ENCODE measurements around the gene CEP20.

The CEP20 gene

GRCh38 chr16:15885560-15886001 lies 2.8 kb downstream of the CEP20 start:
- Mint-ChIP-seq H3K36me3 (ENCODE audit: low read depth) (peaks cover 34% of the 10 kb centered on the region), H3K27me3 (no peaks in the 10 kb centered on the region), H3K9me3 (no peaks in the 10 kb centered on the region), H3K4me1 (ENCODE audit: low read depth) (peaks cover 22% of the 10 kb centered on the region), H3K27ac (peak overlapping the region; percentile 28), H3K4me3 (no peak overlapping the region)
- intact Hi-C loops (cut with micrococcal nuclease): loop anchor here (5.0 to 10.0 kb wide), 2 partner anchors 67 to 139 kb away; no protein-coding TSS in a partner anchor

- H3K27me3 Mint-ChIP-seq: no peaks in the 10 kb centered on the region
- no peak overlapping the region for H3K27ac Mint-ChIP-seq
- peaks cover 24% of the 10 kb centered on the region for H3K4me1 Mint-ChIP-seq (ENCODE audit: low read depth)
- intact Hi-C loops (cut with micrococcal nuclease): loop anchor here (10.0 kb wide), 1 partner anchor 142 kb away; no protein-coding TSS in a partner anchor
- no peak overlapping the region for H3K4me3 Mint-ChIP-seq
- peaks cover 45% of the 10 kb centered on the region for H3K36me3 Mint-ChIP-seq (ENCODE audit: low read depth)
- H3K9me3 Mint-ChIP-seq: no peaks in the 10 kb centered on the region
Observed at GRCh38 chr16:15882563-15882962, 5.8 kb downstream of the CEP20 start.

DNA sequence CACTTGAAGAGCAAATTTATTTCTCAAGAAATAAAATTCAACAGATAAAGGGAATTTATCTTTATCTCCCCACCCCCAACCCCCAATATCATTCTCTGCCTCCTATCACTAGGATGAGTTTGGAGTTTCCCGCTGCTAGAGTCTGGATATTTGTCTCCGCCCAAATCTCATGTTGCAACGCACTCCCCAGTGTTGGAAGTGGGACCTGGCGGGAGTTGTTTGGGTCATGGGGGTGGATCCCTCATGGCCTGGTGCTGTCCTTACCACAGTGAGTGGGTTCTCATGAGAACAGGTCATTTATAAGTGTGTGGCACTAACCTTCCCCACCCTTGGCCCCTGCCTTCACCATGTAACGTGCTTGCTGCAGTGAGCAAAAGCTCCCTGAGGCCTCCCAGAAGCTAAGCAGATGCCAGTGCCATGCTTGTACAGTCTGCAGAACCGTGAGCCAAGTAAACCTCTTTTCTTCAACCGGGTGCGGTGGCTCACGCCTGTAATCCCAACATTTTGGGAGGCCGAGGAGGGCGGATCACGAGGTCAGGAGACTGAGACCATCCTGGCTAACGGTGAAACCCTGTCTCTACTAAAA lies 6.5 kb downstream of the CEP20 start:
- no peaks in the 10 kb centered on the region for H3K9me3 Mint-ChIP-seq
- peaks cover 51% of the 10 kb centered on the region for H3K36me3 Mint-ChIP-seq (ENCODE audit: low read depth)
- no peak overlapping the region for H3K4me3 Mint-ChIP-seq
- H3K4me1 Mint-ChIP-seq (ENCODE audit: low read depth): peaks cover 18% of the 10 kb centered on the region
- intact Hi-C loops (cut with micrococcal nuclease): loop anchor here (10.0 kb wide), 1 partner anchor 143 kb away; no protein-coding TSS in a partner anchor
- no peak overlapping the region for H3K27ac Mint-ChIP-seq
- H3K27me3 Mint-ChIP-seq: no peaks in the 10 kb centered on the region

GRCh38 chr16:15880434-15881308 lies 7.7 kb downstream of the CEP20 start:
- intact Hi-C loops (cut with micrococcal nuclease): loop anchor here (10.0 kb wide), 1 partner anchor 144 kb away; no protein-coding TSS in a partner anchor
- H3K4me1 Mint-ChIP-seq (ENCODE audit: low read depth): peaks cover 8% of the 10 kb centered on the region
- H3K27ac Mint-ChIP-seq: no peak overlapping the region
- no peaks in the 10 kb centered on the region for H3K27me3 Mint-ChIP-seq
- no peak overlapping the region for H3K4me3 Mint-ChIP-seq
- peaks cover 58% of the 10 kb centered on the region for H3K36me3 Mint-ChIP-seq (ENCODE audit: low read depth)
- H3K9me3 Mint-ChIP-seq: no peaks in the 10 kb centered on the region

- intact Hi-C loops (cut with micrococcal nuclease): loop anchor here (5.0 kb wide), 1 partner anchor 248 kb away; no protein-coding TSS in a partner anchor
- Mint-ChIP-seq H3K4me3 (no peak overlapping the region), H3K9me3 (no peaks in the 10 kb centered on the region), H3K27me3 (no peaks in the 10 kb centered on the region), H3K27ac (no peak overlapping the region), H3K4me1 (ENCODE audit: low read depth) (peaks cover 11% of the 10 kb centered on the region), H3K36me3 (ENCODE audit: low read depth) (peaks cover 66% of the 10 kb centered on the region)
Observed at GRCh38 chr16:15879255-15879811, 9.1 kb downstream of the CEP20 start.

GRCh38 chr16:15876503-15876902 lies 11.9 kb downstream of the CEP20 start:
- Mint-ChIP-seq H3K27ac (no peak overlapping the region), H3K9me3 (no peaks in the 10 kb centered on the region), H3K4me1 (ENCODE audit: low read depth) (peaks cover 11% of the 10 kb centered on the region), H3K36me3 (ENCODE audit: low read depth) (peaks cover 63% of the 10 kb centered on the region), H3K27me3 (no peaks in the 10 kb centered on the region), H3K4me3 (no peak overlapping the region)
- intact Hi-C loops (cut with micrococcal nuclease): loop anchor here (5.0 kb wide), 1 partner anchor 251 kb away; no protein-coding TSS in a partner anchor

DNA sequence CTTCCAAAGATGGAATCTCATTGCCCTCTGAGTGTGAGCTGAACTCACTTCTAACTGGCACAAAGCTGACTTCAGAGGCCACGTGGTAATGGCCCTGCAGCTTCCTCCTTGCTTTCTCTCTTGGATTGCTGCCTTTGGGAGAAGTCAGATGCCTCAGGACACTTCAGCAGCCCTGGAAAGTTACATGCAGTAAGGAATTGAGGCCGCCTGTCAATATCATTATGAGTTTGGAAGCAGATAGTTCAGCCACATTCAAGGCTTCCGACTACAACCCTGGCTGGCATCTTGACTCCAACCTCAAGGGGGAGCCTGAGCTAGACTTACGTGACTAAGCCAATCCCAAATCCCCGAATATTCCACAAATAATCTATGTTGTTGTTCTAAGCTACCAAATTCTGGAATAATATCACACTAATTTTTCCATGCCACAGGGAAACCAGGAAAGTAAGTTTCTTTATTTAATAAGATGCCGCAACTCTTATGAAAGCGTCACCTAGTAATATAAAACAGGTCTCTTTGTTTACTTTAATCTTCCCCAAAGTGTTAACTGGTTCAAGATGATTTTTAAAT lies 13.6 kb downstream of the CEP20 start:
- Mint-ChIP-seq H3K9me3 (no peaks in the 10 kb centered on the region), H3K4me3 (no peak overlapping the region), H3K36me3 (ENCODE audit: low read depth) (peaks cover 72% of the 10 kb centered on the region), H3K4me1 (ENCODE audit: low read depth) (peaks cover 10% of the 10 kb centered on the region), H3K27ac (peak overlapping the region; percentile 57), H3K27me3 (no peaks in the 10 kb centered on the region)
- intact Hi-C loops (cut with micrococcal nuclease): loop anchor here (5.0 kb wide), 1 partner anchor 252 kb away; no protein-coding TSS in a partner anchor

DNA sequence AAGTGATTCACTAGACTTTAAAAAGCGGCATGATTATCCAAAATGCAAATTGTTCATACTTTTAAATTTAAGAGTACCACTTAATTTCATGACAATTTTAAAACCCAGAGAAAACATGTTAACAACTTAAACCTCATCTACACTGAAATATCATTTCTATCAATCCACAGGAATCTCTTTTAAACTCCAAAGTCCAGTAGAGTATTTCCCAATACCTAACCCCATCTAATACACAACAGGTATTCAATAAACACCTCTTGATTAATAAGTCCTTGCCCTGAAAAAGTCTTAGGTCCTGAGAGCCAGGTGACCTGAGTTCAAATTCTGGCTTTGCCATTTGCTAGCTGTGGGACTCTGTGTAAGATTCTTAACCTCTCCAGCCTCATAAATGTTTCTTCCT lies 14.7 kb downstream of the CEP20 start:
- H3K4me3 Mint-ChIP-seq: no peak overlapping the region
- no peak overlapping the region for H3K27ac Mint-ChIP-seq
- H3K9me3 Mint-ChIP-seq: no peaks in the 10 kb centered on the region
- peaks cover 7% of the 10 kb centered on the region for H3K4me1 Mint-ChIP-seq (ENCODE audit: low read depth)
- H3K36me3 Mint-ChIP-seq (ENCODE audit: low read depth): peaks cover 76% of the 10 kb centered on the region
- H3K27me3 Mint-ChIP-seq: no peaks in the 10 kb centered on the region
- intact Hi-C loops (cut with micrococcal nuclease): no loop called here

- intact Hi-C loops (cut with micrococcal nuclease): no loop called here
- Mint-ChIP-seq H3K9me3 (no peaks in the 10 kb centered on the region), H3K4me3 (no peak overlapping the region), H3K36me3 (ENCODE audit: low read depth) (peaks cover 76% of the 10 kb centered on the region), H3K27me3 (no peaks in the 10 kb centered on the region), H3K27ac (no peak overlapping the region), H3K4me1 (ENCODE audit: low read depth) (peaks cover 7% of the 10 kb centered on the region)
Observed at GRCh38 chr16:15873301-15873700, 15.1 kb downstream of the CEP20 start.

DNA sequence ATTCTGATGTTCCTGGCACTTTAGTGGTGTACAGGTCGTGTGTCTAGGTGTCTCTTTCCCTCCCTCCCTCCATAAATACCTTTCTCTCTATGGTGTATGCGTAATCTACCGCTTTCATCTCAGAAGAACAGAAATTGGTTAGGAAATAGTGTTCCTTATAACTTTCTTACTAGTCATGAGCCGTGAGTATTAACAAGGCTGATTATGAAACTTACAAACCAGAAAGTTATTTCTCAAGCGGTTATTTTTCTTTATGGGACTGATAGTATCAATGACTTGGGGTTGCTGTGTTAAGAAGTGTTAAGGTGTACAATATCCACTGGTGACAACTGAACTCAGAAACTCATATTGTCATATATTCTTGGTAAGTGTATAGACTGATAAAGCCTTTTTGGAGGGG lies 18.4 kb downstream of the CEP20 start:
- Mint-ChIP-seq H3K4me1 (ENCODE audit: low read depth) (peaks cover 7% of the 10 kb centered on the region), H3K27me3 (no peaks in the 10 kb centered on the region), H3K4me3 (no peak overlapping the region), H3K9me3 (no peaks in the 10 kb centered on the region), H3K27ac (no peak overlapping the region), H3K36me3 (ENCODE audit: low read depth) (peaks cover 82% of the 10 kb centered on the region)
- intact Hi-C loops (cut with micrococcal nuclease): no loop called here

DNA sequence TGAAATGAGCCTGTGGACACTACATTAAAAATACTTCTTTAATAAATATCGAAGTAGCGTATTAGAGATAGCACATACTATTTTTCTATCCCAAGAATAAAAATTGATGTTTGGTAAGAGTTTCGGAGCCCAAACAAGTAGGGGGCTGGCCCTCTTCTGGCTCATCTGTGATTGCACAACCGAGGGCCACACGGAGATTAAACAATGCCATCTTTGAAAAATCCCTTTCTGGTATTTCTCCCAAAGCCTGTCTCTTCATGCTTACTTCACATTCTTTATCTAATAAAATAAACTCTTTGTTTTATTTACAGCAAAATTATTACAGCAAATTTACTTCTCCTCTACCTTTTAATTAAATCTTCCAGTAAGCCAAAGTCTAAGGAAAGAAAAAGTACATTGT lies 22.0 kb downstream of the CEP20 start:
- intact Hi-C loops (cut with micrococcal nuclease): no loop called here
- H3K27ac Mint-ChIP-seq: no peak overlapping the region
- H3K4me1 Mint-ChIP-seq (ENCODE audit: low read depth): no peaks in the 10 kb centered on the region
- H3K4me3 Mint-ChIP-seq: no peak overlapping the region
- no peaks in the 10 kb centered on the region for H3K9me3 Mint-ChIP-seq
- H3K27me3 Mint-ChIP-seq: no peaks in the 10 kb centered on the region
- H3K36me3 Mint-ChIP-seq (ENCODE audit: low read depth): peaks cover 59% of the 10 kb centered on the region

- Mint-ChIP-seq H3K4me3 (no peak overlapping the region), H3K27ac (no peak overlapping the region), H3K4me1 (ENCODE audit: low read depth) (no peaks in the 10 kb centered on the region), H3K36me3 (ENCODE audit: low read depth) (peaks cover 56% of the 10 kb centered on the region), H3K27me3 (no peaks in the 10 kb centered on the region), H3K9me3 (no peaks in the 10 kb centered on the region)
- intact Hi-C loops (cut with micrococcal nuclease): no loop called here
Observed at GRCh38 chr16:15865742-15866141, 22.7 kb downstream of the CEP20 start.

- no peaks in the 10 kb centered on the region for H3K27me3 Mint-ChIP-seq
- intact Hi-C loops (cut with micrococcal nuclease): no loop called here
- H3K27ac Mint-ChIP-seq: no peak overlapping the region
- H3K9me3 Mint-ChIP-seq: no peaks in the 10 kb centered on the region
- H3K36me3 Mint-ChIP-seq (ENCODE audit: low read depth): peaks cover 48% of the 10 kb centered on the region
- no peaks in the 10 kb centered on the region for H3K4me1 Mint-ChIP-seq (ENCODE audit: low read depth)
- H3K4me3 Mint-ChIP-seq: no peak overlapping the region
Observed at GRCh38 chr16:15864939-15865338, 23.5 kb downstream of the CEP20 start.

DNA sequence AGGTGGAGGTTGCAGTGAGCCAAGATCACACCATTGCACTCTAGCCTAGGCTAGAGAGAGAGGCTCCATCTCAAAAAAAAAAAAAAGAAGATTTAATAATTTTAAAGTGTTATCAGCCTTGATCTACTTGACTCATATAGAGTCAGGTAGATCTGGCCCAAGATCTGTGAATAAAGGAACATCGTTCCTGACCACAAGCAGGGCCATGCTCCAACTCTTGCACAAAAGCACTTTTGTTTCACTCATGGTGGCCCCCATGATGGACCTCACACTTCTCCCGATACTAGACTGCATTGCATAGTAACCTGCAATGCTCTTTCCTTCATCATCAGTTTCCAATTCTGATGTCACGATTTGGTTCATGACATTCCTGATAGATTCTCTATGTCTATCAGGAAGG lies 26.4 kb downstream of the CEP20 start:
- Mint-ChIP-seq H3K27ac (no peak overlapping the region), H3K36me3 (ENCODE audit: low read depth) (peaks cover 21% of the 10 kb centered on the region), H3K9me3 (no peaks in the 10 kb centered on the region), H3K4me1 (ENCODE audit: low read depth) (peaks cover 12% of the 10 kb centered on the region), H3K27me3 (peaks cover 19% of the 10 kb centered on the region), H3K4me3 (no peak overlapping the region)
- intact Hi-C loops (cut with micrococcal nuclease): no loop called here

Measured in dendritic cell treated with granulocyte-macrophage colony-stimulating factor and Interleukin-4, amounts not matched to agents 40 ng/mL and 50 ng/mL, for 4 days (primary cell).